ENCODE data around the gene MKRN2. TPM values are rescaled to one million over a fixed set of nuclear protein-coding genes. Genes with fewer than 3 reads are reported as not detected.

The MKRN2 gene
- total and polyA plus RNA-seq, 2 of the 13 experiments (the other 11 are each of a cell fraction or from before 2014, with no cell fraction given), result 25.5 to 34.3 TPM

DNA sequence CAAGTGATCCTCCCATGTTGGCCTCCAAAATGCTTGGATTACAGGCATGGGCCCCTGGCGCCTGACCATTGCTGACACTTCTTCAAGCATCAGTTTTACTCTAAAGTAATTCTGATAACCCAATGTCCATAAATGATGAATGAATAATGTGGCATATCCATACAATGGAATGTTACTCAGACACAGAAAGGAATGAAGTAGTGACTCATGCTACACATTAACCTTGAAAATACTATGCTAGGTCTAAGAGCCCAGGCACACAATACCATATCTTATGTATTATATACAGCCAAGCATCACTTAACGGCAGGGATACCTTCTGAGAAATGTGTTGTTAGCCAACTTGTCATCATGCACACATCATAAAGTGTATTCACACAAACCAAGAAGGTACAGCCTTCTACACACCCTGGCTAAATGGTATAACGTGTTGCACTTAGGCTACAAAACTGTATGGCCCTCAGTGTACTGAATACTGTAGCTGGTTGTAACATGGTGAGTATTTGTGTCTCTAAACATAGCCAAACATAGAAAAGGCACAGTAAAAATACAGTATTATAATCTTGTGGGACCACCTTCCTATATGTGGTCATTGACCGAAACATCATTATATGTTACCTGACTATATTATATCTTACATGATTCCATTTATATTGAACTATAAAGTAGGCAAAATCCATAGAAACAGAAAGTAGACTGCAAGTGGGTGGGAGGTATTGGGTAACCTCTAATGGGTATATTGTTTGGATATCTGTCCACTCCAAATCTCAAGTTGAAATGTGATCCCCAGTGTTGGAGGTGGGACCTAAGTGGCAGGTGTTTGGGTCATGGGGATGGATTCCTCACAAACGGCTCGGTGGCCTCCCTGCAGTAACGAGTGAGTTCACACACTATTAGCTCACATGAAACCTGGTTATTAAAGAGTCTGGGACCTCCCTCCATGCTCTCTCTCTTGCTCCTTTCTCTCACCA, 31.4 kb downstream of the MKRN2 start (continued):
- TF ChIP-seq, protein P1, sequence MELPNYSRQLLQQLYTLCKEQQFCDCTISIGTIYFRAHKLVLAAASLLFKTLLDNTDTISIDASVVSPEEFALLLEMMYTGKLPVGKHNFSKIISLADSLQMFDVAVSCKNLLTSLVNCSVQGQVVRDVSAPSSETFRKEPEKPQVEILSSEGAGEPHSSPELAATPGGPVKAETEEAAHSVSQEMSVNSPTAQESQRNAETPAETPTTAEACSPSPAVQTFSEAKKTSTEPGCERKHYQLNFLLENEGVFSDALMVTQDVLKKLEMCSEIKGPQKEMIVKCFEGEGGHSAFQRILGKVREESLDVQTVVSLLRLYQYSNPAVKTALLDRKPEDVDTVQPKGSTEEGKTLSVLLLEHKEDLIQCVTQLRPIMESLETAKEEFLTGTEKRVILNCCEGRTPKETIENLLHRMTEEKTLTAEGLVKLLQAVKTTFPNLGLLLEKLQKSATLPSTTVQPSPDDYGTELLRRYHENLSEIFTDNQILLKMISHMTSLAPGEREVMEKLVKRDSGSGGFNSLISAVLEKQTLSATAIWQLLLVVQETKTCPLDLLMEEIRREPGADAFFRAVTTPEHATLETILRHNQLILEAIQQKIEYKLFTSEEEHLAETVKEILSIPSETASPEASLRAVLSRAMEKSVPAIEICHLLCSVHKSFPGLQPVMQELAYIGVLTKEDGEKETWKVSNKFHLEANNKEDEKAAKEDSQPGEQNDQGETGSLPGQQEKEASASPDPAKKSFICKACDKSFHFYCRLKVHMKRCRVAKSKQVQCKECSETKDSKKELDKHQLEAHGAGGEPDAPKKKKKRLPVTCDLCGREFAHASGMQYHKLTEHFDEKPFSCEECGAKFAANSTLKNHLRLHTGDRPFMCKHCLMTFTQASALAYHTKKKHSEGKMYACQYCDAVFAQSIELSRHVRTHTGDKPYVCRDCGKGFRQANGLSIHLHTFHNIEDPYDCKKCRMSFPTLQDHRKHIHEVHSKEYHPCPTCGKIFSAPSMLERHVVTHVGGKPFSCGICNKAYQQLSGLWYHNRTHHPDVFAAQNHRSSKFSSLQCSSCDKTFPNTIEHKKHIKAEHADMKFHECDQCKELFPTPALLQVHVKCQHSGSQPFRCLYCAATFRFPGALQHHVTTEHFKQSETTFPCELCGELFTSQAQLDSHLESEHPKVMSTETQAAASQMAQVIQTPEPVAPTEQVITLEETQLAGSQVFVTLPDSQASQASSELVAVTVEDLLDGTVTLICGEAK (IDR thresholded peaks at IDR 0.05), result no peak
- TF ChIP-seq, protein P1 (CRISPR knock-in tag; IDR thresholded peaks at IDR 0.05), result no peak
- no peak for TF ChIP-seq MEIS2 (CRISPR knock-in tag; IDR thresholded peaks at IDR 0.05)
